Fibroblast of pulmonary artery (primary cell): ENCODE data around the gene TTBK2.

ENCODE experiments used
- DNase-seq: peaks from one replicate; pipeline ENCODE4 v3.0.0-alpha.2; 2010; ENCODE audit warnings: low read depth
- H3K4me3 ChIP-seq: replicated peaks from 2 replicates; pipeline ENCODE4 v1.5.1; 2011; ENCODE audit warnings: low read depth, mild to moderate bottlenecking, control low read depth, low read length, moderate library complexity
- TF ChIP-seq, protein P1 (sequence below): IDR thresholded peaks from 2 replicates; pipeline ENCODE4 v1.5.1; 2011; ENCODE audit warnings: mild to moderate bottlenecking, control low read depth, low read length, inconsistent platforms; ENCODE audit errors: missing control alignments

TTBK2 gene

DNA sequence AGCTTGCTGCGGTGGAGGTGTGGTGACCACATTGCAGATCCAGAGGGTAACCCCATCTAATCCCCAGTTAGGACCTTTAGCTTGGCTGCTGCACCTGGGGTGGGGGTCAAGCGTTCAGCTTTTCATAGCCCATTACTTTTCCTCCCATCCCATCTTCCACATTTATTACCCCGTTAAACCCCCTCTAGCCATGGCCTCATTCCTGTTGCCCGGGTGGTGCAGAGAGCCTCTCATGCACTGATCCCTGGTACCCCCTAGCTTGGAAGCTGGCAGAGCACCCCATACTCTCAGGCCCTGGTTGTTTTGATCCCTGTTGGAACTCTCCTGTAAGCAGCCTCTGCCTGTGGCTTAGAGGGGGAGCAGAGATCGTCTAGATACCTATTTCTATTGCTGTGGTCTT, 204.5 kb downstream of the TTBK2 start:
- TF ChIP-seq, protein P1, sequence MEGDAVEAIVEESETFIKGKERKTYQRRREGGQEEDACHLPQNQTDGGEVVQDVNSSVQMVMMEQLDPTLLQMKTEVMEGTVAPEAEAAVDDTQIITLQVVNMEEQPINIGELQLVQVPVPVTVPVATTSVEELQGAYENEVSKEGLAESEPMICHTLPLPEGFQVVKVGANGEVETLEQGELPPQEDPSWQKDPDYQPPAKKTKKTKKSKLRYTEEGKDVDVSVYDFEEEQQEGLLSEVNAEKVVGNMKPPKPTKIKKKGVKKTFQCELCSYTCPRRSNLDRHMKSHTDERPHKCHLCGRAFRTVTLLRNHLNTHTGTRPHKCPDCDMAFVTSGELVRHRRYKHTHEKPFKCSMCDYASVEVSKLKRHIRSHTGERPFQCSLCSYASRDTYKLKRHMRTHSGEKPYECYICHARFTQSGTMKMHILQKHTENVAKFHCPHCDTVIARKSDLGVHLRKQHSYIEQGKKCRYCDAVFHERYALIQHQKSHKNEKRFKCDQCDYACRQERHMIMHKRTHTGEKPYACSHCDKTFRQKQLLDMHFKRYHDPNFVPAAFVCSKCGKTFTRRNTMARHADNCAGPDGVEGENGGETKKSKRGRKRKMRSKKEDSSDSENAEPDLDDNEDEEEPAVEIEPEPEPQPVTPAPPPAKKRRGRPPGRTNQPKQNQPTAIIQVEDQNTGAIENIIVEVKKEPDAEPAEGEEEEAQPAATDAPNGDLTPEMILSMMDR = no peak
- no peak overlapping the region for H3K4me3 ChIP-seq
- no peak for DNase-seq

GRCh38 chr15:42712584-42712983, 208.0 kb downstream of the TTBK2 start:
- TF ChIP-seq, protein P1 = no peak
- H3K4me3 ChIP-seq = no peak overlapping the region
- DNase-seq = no peak

DNA sequence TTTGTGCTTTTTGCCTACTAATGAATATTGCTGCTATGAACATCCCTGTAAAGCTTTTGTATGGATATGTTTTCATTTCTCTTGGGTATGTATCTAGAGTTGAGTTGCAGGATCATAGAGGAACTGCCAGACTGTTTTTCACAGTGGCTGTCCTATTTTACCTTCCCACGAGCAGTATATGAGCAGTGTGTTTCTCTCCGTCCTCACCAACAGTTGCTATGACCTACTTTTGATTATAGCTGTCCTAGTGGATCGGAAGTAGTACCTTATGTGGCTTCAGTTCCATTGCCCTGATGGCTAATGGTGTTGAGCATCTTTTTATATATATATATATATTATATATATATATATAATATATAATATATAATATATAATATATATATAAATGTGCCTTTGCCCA, 208.8 kb downstream of the TTBK2 start:
- H3K4me3 ChIP-seq = no peak overlapping the region
- no peak for DNase-seq
- TF ChIP-seq, protein P1 = no peak

DNA sequence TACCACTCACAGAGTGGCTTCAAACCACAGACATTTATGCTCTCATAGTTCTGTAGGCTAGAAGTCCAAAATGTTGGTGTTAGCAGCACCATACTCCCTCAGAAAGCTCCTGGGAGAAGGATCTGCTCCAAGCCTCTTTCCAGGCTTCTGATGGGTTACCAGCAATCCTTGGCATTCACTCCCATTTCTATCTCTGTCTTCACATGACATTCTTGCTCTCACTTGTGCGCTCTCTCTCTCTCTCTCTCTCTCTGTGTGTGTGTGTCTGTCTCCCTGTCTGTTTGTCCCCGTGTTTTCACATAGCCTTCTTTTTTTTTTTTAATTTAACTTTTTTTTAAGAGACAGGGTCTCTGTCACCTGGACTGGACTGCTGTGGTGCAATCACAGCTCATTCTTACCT, 209.9 kb downstream of the TTBK2 start:
- TF ChIP-seq, protein P1 = no peak
- H3K4me3 ChIP-seq = no peak overlapping the region
- DNase-seq = no peak

GRCh38 chr15:42707873-42708544, 212.6 kb downstream of the TTBK2 start:
- H3K4me3 ChIP-seq = no peak overlapping the region
- no peak for DNase-seq
- TF ChIP-seq, protein P1 = no peak

DNA sequence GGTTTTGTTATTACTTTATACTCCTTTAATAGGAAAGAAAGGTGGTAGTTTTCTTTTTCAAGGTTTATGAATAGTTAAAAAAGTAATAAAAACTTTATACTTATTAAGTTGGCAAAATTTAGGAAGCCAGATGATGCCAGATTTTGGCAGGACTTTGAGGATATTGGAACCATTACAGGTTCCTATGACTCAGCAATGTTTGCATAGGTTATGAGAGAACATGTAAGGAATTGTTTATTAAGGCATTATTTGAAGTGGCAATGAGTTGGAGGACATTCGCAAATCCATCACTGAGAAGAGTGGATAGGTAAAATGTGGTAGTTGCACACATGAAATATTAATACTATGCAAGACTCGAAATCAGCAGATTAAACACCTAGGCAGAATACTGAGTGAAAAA, 213.5 kb downstream of the TTBK2 start:
- DNase-seq = peak; percentile 40
- TF ChIP-seq, protein P1 = no peak
- H3K4me3 ChIP-seq = no peak overlapping the region

- TF ChIP-seq, protein P1 = no peak
- no peak overlapping the region for H3K4me3 ChIP-seq
- DNase-seq = no peak
Observed at GRCh38 chr15:42705336-42705735, 215.2 kb downstream of the TTBK2 start.
